Measurements from ENCODE around the gene ATXN7.
A peak's percentile ranks its signal among the peaks of the same experiment; 100 is the strongest.

Gene ATXN7

DNA sequence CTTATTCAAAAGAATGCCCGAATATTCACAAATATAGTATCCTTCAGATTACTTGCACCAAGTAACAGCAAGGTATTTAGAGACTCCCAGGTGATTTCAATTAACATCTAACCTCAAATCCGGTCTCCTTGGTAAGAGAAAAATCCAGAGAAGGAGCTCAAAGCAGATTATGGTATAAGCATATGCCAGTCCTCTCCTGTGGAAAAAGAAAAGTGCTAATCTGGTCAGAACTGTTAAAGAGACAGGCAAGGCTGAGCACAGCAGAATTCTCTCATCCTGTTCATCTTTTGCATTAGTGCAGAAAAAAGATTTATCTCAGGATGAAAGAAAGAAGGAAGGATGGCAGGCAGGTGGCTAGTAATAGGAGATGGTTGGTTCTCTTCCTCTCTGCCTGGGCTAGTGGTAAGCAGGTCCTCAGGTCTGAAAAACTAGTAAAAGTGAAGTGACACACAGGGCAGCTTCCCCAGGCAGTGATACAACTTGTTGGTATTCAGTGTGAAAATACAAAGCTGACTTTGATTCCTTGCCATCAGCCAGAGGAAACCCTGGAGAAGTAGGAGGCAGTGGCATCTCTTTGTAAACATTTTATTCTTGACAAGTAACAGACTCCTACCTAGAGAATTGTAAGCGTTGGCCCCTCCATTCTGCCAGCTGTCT, 14.2 kb downstream of the ATXN7 start:
- no peak for TF ChIP-seq Cebpa-rat (IDR thresholded peaks at IDR 0.05)
- H3K9ac ChIP-seq = no peak overlapping the region
- H3K4me1 ChIP-seq = 0 out of 2 replicates have a peak, but pooled peaks cover 16% of the 10 kb centered on the region
- no peak overlapping the region for H3K4me3 ChIP-seq
- H3K9me3 ChIP-seq = no peaks in the 10 kb centered on the region
- no peak overlapping the region for H3K4me2 ChIP-seq
- peaks cover 100% of the 10 kb centered on the region for H4K20me1 ChIP-seq
- no peak overlapping the region for H3K27ac ChIP-seq
- H3K27me3 ChIP-seq = no peaks in the 10 kb centered on the region
- peaks cover 38% of the 10 kb centered on the region for H3K36me3 ChIP-seq

DNA sequence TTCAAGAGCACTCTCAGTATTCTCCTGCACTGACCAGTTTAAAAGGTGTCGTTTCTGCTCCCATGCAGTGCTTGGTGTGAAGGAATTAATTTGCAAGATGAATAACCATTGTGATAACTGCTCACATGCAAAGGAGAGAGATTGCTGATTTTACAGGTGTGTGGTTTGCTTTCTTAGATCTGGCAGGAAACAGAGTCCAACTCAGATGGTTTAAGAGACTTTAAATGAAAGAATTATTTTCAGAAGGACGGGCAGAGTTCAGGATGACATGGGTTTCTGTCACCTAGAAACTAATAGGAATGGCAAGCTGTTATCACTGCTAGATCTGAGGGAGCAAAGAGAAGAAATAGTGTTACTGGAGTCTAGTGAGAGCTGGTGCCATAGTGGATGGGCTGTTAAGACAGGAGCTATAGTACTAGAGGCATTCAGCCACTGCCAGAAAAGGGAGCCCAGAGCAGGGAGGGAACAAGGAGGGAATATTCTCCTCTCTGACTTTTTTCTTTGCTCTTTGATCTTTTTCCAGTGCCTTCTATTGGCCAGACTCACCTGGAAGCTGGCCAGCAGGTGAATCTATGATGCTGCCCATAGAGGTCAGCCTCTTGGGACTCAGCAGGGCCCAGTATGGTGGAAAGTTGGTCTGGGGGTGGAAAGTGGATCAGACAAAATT, 14.9 kb downstream of the ATXN7 start:
- Histone ChIP-seq H3K4me1 (0 out of 2 replicates have a peak, but pooled peaks cover 16% of the 10 kb centered on the region), H3K4me2 (no peak overlapping the region), H3K36me3 (peaks cover 33% of the 10 kb centered on the region), H3K27ac (no peak overlapping the region), H3K4me3 (no peak overlapping the region), H4K20me1 (peaks cover 100% of the 10 kb centered on the region), H3K9me3 (no peaks in the 10 kb centered on the region), H3K9ac (no peak overlapping the region), H3K27me3 (no peaks in the 10 kb centered on the region)
- no peak for TF ChIP-seq Cebpa-rat (IDR thresholded peaks at IDR 0.05)

DNA sequence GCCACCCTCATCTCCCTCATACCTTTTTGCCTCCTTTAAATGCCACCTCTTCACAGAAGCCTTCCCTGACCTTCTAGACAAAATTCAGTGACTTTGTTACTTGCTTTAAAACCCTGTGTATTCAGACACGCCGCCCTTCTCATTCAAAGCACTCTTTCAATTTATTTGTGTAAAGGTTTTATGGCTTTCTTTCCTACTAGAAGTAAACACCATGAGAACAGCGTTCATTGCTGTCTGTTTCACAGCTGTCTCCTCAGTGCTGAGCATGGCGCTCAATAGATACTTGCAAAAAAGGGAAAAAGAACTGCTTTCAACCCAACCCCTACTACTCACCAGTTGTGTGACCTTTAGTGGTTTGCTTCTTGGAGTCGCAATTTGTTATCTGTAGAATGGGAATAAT, 17.0 kb downstream of the ATXN7 start:
- H3K4me2 ChIP-seq = no peak overlapping the region
- no peaks in the 10 kb centered on the region for H3K27me3 ChIP-seq
- no peak overlapping the region for H3K9ac ChIP-seq
- no peak overlapping the region for H3K27ac ChIP-seq
- no peaks in the 10 kb centered on the region for H3K9me3 ChIP-seq
- H3K4me3 ChIP-seq = no peak overlapping the region
- 0 out of 2 replicates have a peak, but pooled peaks cover 16% of the 10 kb centered on the region for H3K4me1 ChIP-seq
- H4K20me1 ChIP-seq = peaks cover 99% of the 10 kb centered on the region
- TF ChIP-seq Cebpa-rat (IDR thresholded peaks at IDR 0.05) = no peak
- H3K36me3 ChIP-seq = peaks cover 29% of the 10 kb centered on the region

DNA sequence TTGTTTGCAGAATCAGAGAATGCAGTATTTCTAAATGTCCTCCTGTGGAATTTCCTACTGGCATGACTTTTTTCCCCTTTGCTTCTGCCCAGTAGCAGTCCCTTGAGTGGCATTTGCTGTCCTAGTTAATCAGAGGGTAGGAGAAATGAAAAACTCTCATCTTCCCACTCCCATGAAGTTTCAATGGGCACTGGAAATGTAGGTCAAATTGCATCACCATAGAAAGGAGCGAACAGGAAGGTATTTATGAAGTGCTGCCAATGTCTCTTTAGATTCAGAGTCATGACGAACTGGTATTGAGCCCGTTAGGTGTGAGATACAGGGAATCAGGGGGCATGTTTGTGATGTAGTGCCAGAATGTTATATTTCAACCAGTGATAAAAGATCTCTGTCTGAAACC, 23.2 kb downstream of the ATXN7 start:
- no peaks in the 10 kb centered on the region for H3K9me3 ChIP-seq
- no peaks in the 10 kb centered on the region for H3K27me3 ChIP-seq
- H3K4me2 ChIP-seq = no peak overlapping the region
- H3K4me1 ChIP-seq = no peaks in the 10 kb centered on the region; the same call in 1 of the 2 replicates
- no peak overlapping the region for H3K9ac ChIP-seq
- H3K4me3 ChIP-seq = no peak overlapping the region
- peaks cover 99% of the 10 kb centered on the region for H4K20me1 ChIP-seq
- TF ChIP-seq Cebpa-rat (IDR thresholded peaks at IDR 0.05) = no peak
- H3K27ac ChIP-seq = no peak overlapping the region
- H3K36me3 ChIP-seq = peaks cover 27% of the 10 kb centered on the region

DNA sequence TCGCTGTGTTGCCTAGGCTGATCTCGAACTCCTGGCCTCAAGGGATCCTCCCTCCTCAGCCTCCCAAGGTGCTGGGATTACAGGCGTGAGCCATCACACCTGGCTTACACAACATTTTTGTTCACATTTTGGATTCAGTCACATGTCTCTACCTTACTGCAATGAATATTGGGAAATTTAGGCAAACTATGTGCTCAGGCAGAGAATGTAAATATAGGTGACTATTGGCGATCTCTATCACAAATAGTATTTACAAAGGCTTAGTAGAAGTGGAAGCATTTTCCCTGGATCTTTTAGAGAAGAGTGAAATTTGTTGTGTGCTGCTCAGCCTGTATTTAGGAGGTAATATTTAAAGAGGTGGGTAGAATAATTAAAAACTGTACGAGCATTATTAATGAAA, 27.9 kb downstream of the ATXN7 start:
- H3K4me1 ChIP-seq = peaks cover 26% of the 10 kb centered on the region
- no peak overlapping the region for H3K9ac ChIP-seq
- H3K27ac ChIP-seq = no peak overlapping the region
- no peak overlapping the region for H3K4me3 ChIP-seq
- peaks cover 100% of the 10 kb centered on the region for H4K20me1 ChIP-seq
- no peaks in the 10 kb centered on the region for H3K9me3 ChIP-seq
- H3K4me2 ChIP-seq = no peak overlapping the region
- TF ChIP-seq Cebpa-rat (IDR thresholded peaks at IDR 0.05) = no peak
- H3K36me3 ChIP-seq = peaks cover 41% of the 10 kb centered on the region
- no peaks in the 10 kb centered on the region for H3K27me3 ChIP-seq

DNA sequence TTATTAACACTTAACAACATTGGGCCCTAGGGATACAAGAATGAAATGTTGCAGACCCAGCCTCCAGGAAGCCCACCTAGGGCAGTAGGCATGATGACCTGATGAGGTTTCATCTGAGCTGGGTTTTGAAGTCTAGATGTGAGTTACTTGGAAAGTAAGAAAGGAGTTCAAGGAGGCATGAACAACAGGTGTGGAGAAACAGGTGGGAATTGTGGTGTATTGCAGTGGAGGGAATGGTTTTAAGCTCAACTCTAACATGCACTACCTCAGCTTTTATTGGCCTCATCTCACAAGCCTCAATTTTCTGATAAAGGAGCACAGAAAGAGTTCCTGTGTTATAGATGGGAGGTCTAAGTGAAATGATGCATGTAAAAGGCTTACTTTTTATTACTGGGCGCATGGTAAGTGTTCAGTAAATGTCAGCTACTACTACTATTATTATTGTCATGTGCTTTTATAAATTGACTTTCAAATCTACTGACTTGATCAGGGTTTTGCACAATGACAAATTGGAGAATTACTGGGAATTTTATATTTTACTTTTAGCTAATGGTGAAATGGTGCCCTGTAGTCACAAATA, 29.2 kb downstream of the ATXN7 start:
- peaks cover 99% of the 10 kb centered on the region for H4K20me1 ChIP-seq
- TF ChIP-seq Cebpa-rat (IDR thresholded peaks at IDR 0.05) = no peak
- H3K36me3 ChIP-seq = peaks cover 32% of the 10 kb centered on the region
- no peak overlapping the region for H3K4me3 ChIP-seq
- peaks cover 28% of the 10 kb centered on the region for H3K4me1 ChIP-seq
- H3K9me3 ChIP-seq = no peaks in the 10 kb centered on the region
- H3K4me2 ChIP-seq = no peak overlapping the region
- no peak overlapping the region for H3K9ac ChIP-seq
- H3K27ac ChIP-seq = no peak overlapping the region
- no peaks in the 10 kb centered on the region for H3K27me3 ChIP-seq

DNA sequence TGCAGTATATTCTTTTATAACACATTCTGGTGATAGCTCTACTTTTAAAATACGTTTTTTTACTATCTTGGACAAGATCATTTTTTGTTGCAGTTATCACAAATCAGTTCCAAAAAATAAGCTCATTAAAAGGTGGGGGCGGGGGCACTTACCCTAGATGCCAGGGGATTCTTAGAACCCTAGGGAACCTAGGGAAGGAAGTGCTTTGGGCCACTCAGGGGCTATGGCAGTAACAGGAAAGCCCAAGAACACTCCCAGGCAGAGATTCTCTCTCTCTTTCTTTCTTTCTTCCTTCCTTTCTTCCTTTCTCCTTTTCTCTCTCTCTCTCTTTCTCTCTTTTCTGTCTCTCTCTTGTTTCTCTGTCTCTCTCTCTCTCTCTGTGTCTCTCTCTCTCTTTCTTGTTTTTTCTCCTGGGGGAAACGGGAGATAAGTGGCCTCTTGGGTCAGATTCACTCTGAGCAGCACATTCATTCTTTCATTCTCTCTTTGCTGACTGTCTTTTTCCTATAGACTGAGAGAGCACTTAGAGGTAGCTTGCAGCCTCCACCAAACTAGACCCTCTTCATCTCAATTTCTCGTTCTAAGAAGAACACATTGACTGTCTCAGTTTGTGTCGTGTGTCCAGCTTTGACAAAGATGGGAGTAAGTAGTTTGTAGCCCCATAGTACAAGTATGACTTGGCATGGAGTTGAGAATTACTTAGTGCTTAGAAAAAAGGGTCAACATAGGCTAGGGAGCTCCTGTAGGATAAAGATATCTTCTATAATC, 31.9 kb downstream of the ATXN7 start:
- H3K27ac ChIP-seq = no peak overlapping the region; the same call in 1 of the 2 replicates
- H3K9me3 ChIP-seq = no peaks in the 10 kb centered on the region
- H3K9ac ChIP-seq = no peak overlapping the region
- TF ChIP-seq Cebpa-rat (IDR thresholded peaks at IDR 0.05) = no peak
- H4K20me1 ChIP-seq = peaks cover 71% of the 10 kb centered on the region
- H3K36me3 ChIP-seq = peaks cover 55% of the 10 kb centered on the region
- H3K4me2 ChIP-seq = peak overlapping the region; percentile 66
- H3K4me3 ChIP-seq = no peak overlapping the region
- H3K27me3 ChIP-seq = no peaks in the 10 kb centered on the region
- H3K4me1 ChIP-seq = peaks cover 28% of the 10 kb centered on the region

DNA sequence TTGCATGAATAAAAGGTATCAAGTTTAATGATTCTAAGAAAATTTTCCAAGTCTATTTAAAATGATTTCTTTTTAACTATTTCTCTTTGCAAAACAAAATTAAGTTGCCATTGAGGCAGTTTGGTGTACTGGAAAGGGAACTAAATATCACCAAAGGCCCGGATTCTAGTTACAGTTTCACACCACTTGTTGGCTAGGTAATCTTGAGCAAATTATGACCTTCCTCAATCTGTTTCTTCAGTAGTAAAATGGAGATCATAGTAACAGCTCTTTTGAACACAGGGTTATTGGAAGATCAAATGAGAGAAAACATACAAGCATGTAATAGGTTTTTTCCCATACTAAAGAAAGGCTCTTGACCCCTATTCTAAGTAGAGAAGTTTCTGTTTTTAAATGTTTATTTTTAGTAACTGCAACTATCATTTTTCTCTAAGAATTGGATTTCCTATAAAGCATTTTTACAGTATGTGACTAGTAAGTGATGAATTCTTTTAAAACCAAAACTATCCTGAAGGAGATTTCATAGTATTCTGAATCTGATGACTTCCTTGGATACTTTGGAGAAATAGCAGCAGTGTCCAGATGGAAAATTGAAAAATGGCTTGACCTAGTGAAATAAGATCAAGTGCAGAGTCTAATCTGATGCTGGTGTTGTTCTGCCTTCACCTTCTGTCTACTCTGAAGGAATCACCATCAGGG, 32.8 kb downstream of the ATXN7 start:
- TF ChIP-seq Cebpa-rat (IDR thresholded peaks at IDR 0.05) = no peak
- peaks cover 2% of the 10 kb centered on the region; the same call in 1 of the 2 replicates for H3K9me3 ChIP-seq
- H3K36me3 ChIP-seq = peaks cover 55% of the 10 kb centered on the region
- H3K27ac ChIP-seq = no peak overlapping the region
- no peaks in the 10 kb centered on the region for H3K27me3 ChIP-seq
- H3K4me1 ChIP-seq = peaks cover 28% of the 10 kb centered on the region
- peaks cover 66% of the 10 kb centered on the region for H4K20me1 ChIP-seq
- H3K4me3 ChIP-seq = no peak overlapping the region
- no peak overlapping the region for H3K4me2 ChIP-seq
- H3K9ac ChIP-seq = no peak overlapping the region

DNA sequence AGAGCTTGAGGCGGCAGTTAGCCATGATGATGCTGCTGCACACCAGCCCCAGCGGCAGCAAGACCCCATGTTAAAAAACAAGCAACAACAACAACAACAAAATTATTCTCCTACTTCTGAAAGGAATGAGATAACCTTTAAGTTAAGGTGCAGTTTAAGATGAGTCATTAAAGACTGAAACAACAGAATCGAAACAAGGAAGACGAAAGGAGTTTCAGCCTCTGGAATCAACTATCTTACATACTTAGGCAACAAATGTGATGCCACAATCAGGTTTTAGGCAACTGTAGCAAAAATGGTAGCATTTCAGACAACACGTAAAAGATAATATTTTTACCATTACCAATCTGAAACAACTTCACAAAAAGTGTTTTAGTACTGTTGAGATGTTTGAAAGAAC, 36.3 kb downstream of the ATXN7 start:
- H3K4me2 ChIP-seq = no peak overlapping the region
- H3K9me3 ChIP-seq = peaks cover 4% of the 10 kb centered on the region; the same call in 1 of the 2 replicates
- TF ChIP-seq Cebpa-rat (IDR thresholded peaks at IDR 0.05) = no peak
- H4K20me1 ChIP-seq = peaks cover 62% of the 10 kb centered on the region
- no peak overlapping the region for H3K4me3 ChIP-seq
- H3K27me3 ChIP-seq = no peaks in the 10 kb centered on the region
- peaks cover 59% of the 10 kb centered on the region for H3K36me3 ChIP-seq
- no peak overlapping the region for H3K9ac ChIP-seq
- H3K27ac ChIP-seq = no peak overlapping the region
- peaks cover 22% of the 10 kb centered on the region for H3K4me1 ChIP-seq
